GM12865 (cell line): Measurements from ENCODE around the gene FMN2.

Experiments
- DNase-seq: peaks from one replicate; pipeline ENCODE4 v3.0.0; 2010; ENCODE audit warnings: low read depth
- H3K4me3 ChIP-seq: 2 replicates; pipeline ENCODE4 v1.5.1; 2011; ENCODE audit warnings: mild to moderate bottlenecking, low read depth, low read length, control low read depth
- TF ChIP-seq, protein P1 (sequence below): IDR thresholded peaks from 2 replicates; pipeline ENCODE4 v1.5.1; 2011; ENCODE audit warnings: low read length, control low read depth, low read depth, inconsistent platforms; ENCODE audit not compliant: insufficient read depth; ENCODE audit errors: missing control alignments

FMN2 gene

GRCh38 chr1:240058049-240058448, 33.6 kb upstream of the FMN2 start:
- no peak overlapping the region for H3K4me3 ChIP-seq
- no peak for DNase-seq
- TF ChIP-seq, protein P1, sequence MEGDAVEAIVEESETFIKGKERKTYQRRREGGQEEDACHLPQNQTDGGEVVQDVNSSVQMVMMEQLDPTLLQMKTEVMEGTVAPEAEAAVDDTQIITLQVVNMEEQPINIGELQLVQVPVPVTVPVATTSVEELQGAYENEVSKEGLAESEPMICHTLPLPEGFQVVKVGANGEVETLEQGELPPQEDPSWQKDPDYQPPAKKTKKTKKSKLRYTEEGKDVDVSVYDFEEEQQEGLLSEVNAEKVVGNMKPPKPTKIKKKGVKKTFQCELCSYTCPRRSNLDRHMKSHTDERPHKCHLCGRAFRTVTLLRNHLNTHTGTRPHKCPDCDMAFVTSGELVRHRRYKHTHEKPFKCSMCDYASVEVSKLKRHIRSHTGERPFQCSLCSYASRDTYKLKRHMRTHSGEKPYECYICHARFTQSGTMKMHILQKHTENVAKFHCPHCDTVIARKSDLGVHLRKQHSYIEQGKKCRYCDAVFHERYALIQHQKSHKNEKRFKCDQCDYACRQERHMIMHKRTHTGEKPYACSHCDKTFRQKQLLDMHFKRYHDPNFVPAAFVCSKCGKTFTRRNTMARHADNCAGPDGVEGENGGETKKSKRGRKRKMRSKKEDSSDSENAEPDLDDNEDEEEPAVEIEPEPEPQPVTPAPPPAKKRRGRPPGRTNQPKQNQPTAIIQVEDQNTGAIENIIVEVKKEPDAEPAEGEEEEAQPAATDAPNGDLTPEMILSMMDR = no peak

DNA sequence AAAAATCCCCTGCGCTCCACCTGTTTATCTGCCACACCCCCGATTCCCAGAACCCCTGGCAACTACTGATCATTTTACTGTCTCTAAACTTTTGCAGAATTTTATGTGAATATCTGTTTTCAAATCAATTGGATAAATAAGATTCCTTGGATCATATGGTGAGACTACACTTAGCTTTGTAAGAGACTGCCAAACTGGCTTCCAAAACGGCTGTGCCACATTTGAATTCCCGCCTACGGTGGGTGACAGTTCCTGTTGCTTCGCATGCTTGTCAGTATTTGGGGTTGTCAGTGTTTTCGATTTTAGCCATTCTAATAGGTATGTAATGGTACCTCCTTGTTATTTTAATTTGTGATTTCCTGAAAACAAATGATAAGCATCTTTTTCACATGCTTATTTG, 22.7 kb upstream of the FMN2 start:
- no peak for DNase-seq
- TF ChIP-seq, protein P1 = no peak
- H3K4me3 ChIP-seq = no peak overlapping the region

DNA sequence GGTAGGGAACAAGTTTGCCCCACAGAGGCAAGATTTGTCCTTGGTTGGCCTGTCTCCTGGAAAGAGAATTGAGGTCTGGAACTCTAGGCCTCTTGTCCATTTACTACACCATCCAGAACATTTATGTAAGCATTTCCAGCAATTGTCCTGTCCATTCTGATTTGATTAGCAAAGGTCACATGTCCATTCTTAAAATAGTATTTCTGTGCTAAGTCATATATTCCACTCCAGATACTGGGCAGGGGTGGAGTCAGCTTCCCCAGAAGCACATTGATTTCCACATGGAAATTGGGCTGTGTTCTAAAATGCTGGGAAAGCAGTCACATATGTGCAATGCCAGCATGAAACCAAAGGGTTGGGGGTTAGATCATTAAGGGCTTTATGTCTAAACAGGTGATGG, 21.5 kb upstream of the FMN2 start:
- no peak for DNase-seq
- TF ChIP-seq, protein P1 = no peak
- no peak overlapping the region for H3K4me3 ChIP-seq

DNA sequence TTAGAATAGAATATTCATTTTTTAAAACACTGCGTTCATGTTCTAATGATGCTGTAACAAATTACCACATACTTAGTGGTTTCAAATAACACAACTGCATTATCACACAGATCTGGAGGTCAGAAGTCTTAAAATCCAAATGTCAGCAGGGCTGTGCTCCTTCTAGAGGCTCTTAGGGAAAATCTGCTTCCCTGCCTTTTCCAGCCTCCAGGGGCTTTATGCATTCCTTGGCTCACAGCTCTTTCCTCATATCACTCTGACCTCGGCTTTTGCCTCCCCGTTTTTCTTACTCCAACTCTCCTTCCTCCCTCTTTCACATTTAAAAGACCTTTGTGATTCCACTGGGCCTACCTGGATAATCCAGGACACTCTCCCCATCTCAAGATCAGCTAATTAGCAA, 18.6 kb upstream of the FMN2 start:
- DNase-seq = no peak
- TF ChIP-seq, protein P1 = no peak
- no peak overlapping the region for H3K4me3 ChIP-seq

DNA sequence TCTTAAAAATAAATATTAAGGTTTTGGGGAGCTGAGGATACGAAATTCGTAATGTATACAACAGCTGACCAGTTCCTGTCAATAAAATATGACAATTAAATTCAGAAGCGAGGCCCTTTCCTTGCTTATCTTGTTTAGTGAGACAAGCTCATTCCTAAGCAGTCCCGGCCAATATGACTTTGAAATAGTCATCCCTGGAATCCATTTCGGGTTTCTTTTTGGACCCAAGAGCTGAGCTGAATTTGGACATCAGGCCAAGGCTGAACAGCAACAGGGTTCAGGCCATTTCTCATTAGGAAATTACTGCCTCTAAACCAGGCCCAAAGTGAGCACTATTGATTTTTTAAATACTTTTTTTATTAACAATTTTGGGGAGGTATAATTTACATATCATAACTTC, 17.3 kb upstream of the FMN2 start:
- H3K4me3 ChIP-seq = no peak overlapping the region
- no peak for DNase-seq
- TF ChIP-seq, protein P1 = no peak

DNA sequence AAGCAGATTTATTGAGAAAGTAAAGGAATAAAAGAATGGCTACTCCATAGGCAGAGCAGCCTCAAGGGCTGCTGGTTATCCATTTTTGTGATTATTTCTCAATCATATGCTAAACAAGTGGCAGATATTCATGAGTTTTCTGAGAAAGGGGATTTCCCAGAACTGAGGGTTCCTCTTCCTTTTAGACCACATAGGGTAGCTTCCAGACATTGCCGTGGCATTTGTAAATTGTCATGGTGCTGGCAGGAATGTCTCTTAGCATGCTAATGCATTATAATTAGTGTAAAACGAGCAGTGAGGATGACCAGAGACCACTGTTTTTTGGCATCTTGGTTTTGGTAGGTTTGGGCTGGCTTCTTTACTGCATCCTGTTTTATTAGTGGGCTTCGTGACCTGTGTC, 16.8 kb upstream of the FMN2 start:
- TF ChIP-seq, protein P1 = no peak
- DNase-seq = no peak

GRCh38 chr1:240084337-240084736, 7.3 kb upstream of the FMN2 start:
- TF ChIP-seq, protein P1 = no peak
- no peak overlapping the region for H3K4me3 ChIP-seq
- DNase-seq = no peak

More for the DNA sequence above, 16.8 kb upstream of the FMN2 start:
- no peak overlapping the region for H3K4me3 ChIP-seq
